ENCODE measurements around the gene WFDC1.

DNA sequence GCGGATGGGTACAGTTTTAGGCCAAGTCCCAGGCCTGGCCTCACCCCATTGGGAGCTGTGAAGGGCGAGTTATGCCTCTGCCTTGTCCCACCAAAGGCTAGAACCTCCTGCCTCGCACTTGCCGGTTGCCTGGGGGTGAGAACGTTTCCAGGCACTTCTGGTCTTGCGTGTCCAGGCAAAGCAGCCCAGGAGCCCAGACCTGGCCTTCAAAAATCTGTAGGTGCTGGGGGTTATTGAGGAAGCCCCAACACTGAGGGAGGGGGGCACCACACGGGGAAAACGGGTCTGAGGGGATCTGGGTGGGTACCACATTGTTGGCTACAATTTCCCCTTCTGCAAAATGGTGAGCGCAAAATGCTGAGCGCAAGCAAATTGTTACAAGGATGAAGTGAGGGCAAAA is 61.5 kb downstream of the WFDC1 start:
- TF ChIP-seq CTCF (IDR thresholded peaks at IDR 0.05; ENCODE audit: insufficient read depth, low read depth, low read length) (no peak), EZH2 (IDR thresholded peaks at IDR 0.05; ENCODE audit: insufficient read depth, low read length) (no peak)

Data from astrocyte (in vitro differentiated cells and primary cell).